Hematopoietic multipotent progenitor cell treated with erythropoietin and hydrocortisone succinate and interleukin-3 and kit ligand, for 15 days (in vitro differentiated cells): ENCODE measurements around the gene BMP4.
"Not testable (repeated sequence)": the region's sequence is repeated elsewhere in the genome, so short reads cannot be mapped to it uniquely, and the experiment has no call there.

Source experiments
- DNase-seq: peaks from one replicate; pipeline ENCODE4 v3.0.0-alpha.2; 2015; ENCODE audit warnings: low spot score

Gene BMP4

DNA sequence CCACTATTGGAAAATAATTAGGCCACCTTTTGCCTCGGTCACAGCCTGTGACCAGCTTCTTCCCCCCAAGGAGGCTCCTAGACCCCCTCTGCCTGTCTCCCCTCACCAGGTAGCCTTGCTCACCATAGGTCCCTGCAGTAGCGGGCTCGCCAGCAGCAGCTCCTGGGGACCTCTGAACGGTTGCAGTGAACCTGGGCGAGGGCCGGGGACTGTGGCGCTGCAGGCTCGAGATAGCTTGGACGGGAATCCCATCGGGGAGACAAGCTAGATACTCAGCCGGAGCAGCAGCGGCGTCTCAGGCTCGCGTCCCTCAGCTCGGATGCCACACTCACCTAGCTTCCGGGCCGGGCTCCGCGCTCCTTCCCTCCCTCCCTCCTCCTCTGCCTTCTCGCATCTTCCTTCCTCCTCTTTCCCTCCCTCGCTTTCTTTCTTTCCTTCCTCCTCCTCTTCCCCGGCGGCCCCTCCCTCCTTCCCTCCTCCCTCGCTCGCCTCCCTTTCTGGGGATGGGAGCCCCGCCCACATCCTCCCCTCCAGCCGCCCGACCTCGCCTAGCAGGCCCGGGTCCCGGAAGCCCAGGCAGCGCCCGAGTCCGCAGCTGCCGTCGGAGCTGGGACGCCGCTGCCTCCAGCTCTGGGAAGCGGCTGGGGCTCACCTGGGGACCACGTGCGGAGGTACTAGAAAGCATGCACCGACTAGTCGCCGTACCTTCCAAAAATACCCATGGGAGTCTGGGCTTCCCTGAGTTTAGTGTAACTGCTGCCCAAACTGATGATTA is at the start of gene BMP4:
Gene BMP4, minus strand, starts transcription at position 399 of the 775 bp plus-strand sequence. CDS start 4,603 bp downstream, outside the sequence.
- no peak for DNase-seq

- DNase-seq, result no peak
Measured at GRCh38 chr14:54003064-54003463, 46.4 kb upstream of the BMP4 start.

GRCh38 chr14:54002653-54003052 is 46.0 kb upstream of the BMP4 start:
- no peak for DNase-seq

GRCh38 chr14:54001189-54001878 is 44.7 kb upstream of the BMP4 start:
- DNase-seq, result no peak

DNA sequence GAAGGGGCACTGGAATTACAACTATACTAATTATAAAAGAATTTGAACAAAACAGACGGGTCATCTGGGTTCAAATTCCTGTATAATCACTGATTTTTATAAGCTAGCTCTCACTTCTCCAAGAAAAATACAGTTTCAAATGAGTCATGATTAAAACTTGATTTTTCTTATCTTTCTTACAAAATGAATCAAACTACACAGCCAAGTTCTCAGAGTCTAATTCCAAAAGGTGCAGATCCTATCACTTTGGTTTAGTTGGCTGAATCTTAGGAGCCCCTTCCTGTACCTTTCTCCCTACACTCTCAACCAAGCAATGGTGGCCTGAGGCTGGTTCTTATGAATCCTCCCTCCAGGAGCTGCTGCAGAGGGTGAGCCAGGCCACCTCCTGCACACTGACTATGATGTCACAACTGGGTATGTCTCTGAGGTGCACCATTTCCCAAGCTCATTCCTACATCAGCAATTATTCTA is 43.8 kb upstream of the BMP4 start:
- DNase-seq, result no peak

GRCh38 chr14:53999061-53999488 is 42.5 kb upstream of the BMP4 start:
- no peak for DNase-seq

- DNase-seq, result no peak
Measured at GRCh38 chr14:53996041-53996440, 39.4 kb upstream of the BMP4 start.

DNA sequence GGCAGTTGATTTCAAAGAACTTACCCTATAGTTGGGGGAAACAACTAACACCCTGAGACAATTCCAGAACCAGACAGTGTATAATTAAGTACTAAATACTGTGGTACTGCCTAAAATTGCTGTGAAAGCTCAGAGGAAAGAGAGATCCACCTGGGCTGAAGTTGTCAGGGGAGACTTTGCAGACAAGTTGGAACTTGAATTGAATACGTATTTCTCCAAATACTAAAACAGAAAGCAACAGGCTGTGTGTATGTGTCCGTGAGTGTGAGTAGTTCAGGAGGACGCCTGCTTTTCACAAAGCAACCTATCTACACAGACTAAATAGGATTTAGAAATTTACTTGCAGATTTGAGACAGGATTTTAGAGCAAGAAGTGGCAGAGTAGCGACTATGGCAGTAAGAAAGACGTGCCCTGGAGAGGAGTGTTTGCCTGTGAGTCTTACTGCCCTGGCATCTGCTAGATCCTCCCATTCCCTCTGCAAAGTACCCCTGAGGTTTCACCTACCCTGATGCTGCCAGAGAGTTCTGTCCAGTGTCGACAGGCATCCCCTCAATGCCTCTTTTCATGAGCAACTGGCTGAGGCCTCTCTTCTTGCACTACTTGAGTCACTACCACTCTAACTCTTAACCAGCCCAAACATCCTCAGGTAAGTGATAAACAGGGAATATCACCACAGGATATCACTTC is 37.4 kb upstream of the BMP4 start:
- no peak for DNase-seq

GRCh38 chr14:53990978-53991377 is 34.4 kb upstream of the BMP4 start:
- no peak for DNase-seq

DNA sequence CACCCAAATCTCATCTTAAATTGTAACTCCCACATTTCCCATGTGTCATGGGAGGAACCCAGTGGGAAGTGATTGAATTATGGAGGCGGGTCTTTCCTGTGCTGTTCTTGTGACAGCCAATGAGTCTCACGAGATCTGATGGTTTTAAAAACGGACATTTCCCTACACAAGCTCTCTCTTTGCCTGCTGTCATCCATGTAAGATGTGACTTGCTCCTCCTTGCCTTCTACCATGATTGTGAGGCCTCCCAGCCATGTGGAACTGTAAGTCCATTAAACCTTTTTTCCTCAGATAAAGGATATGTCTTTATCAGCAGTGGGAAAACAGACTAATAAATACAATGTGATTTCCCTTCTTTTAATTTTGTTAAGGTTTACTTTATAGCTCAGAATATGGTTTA is 30.1 kb upstream of the BMP4 start:
- DNase-seq, result not testable (repeated sequence)

DNA sequence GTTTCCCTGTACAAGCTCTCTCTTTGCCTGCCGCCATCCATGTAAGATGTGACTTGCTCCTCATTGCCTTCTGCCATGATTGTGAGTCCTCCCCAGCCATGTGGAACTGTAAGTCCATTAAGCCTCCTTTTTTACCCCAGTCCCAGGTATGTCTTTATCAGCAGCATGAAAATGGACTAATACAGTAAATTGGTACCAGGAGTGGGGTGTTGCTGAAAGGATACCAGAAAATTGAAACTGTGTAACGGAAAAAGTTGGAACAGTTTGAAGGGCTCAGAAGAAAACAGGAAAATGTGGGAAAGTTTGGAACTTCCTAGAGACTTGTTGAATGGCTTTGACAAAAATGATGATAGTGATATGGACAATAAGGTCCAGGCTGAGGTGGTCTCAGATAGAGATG is 28.3 kb upstream of the BMP4 start:
- not testable (repeated sequence) for DNase-seq

DNA sequence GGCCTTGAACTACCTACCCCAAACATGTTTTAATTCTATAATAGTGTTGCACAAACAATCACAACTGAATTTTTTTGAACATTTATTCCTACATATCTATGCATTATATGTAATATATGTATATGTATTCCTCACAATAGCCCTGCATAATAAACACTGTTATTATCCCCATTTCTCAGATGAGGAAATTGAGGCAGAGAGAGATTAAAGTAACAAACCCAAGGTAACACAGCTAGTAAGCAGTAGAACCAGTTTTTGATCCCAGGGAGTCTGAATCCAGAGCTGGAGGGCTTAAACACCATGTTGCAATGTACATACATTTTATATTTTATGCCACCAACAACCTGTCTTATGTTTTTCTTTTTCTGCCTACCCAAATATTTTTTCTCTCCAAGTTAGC is 26.5 kb upstream of the BMP4 start:
- DNase-seq, result no peak

DNA sequence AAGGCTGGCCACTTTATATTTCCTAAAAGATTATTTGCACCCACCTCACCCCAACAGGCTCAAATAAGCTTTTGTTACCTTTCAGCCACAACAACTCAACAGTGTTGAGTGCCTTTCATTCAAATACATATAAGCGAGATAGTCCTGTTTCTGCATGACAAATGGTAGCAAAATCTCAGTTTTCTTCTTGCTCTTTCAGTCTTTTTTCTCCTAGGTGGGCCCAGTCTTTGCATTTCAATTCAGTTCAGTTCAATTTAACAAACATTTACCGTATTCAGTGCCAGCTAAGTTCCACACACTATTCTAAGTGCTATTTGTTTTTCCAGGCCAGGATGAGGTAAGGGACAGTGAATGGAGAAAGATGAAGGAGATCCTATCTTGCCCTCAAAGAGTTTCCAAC is 25.9 kb upstream of the BMP4 start:
- DNase-seq, result no peak

DNA sequence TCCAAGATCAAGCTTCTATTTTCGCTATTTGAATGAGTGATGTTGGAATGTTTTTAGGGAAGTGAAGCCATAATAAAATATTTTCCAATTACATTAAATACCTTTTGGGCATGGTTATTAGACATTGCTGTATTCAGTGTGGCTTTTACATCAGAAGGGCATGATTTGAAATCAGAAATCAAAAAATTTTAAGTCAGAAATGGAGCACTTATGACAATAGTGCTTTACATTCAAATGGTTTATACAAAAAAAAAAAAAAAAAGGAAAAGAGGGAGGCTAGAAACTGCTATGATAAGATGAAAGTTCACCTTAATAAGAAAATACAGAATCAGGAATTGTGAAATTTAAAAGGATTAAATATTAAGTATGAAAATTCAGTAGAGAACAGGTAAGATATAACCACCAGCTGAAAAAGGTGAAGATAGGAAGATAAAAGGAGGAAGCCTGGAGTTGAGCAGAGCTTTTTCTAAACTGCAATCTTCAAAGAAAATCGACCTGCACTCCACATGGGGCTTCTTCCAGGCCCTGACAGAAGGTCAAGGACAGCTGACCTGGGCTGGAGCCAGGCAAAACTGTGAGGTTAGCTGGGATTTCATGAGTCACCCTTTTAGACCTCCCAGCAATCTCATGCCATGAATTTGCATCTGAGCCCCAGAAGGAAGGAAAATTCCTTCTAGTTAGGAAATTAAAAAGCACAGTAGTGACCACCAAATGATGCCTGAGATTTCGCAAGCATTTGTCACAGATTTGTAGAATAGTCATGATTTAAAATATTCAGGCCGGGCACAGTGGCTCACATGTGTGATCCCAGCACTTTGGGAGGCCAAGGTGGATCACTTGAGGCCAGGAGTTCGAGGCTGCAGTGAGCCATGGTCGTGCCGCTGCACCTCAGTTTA is 23.4 kb upstream of the BMP4 start:
- DNase-seq, result no peak

DNA sequence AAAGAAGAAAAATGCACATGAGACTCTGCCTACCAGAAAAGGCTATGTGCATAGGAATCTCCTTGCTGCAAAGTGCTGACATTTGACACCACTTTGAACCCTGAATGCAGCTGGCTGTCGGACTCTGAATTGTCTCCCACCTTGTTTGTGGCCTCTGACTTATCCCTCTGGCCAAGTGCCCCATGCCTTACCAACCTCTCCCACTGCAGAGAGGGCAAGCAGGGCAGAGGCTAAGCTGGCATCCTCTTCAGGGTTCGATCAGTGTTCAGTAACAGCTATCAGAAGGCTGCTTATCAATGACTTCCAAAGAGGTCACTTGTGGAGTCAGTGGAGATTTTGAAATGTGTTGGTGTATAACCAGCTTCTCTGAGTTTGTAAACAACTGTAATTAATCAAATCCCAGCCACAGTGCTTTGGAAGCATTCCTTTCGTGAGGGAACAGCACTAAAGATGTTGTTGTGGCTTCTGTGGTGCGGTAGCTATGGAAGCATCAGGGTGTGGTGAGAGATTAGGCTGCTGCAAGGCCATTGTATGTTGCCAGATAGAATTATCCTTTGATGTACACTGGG is 22.6 kb upstream of the BMP4 start:
- no peak for DNase-seq

DNA sequence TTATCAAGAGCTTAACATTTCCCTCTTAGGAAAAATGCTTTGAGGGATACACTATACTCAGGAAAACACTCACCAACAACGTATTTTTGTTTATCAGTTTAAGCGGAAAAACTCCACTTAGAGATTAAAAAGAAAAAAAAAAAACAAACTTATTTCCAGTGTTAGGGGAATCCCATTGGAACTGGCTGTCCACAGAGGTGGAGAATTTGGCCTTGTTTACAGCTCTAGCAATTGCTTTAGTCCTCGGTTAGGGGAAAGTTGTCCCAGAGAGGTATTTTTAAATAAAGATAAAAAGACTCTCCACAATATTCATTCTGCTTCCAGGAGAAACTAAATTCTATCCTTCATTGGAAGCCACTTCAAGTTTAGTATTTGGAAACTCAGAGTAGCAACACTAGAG is 21.6 kb upstream of the BMP4 start:
- no peak for DNase-seq

DNA sequence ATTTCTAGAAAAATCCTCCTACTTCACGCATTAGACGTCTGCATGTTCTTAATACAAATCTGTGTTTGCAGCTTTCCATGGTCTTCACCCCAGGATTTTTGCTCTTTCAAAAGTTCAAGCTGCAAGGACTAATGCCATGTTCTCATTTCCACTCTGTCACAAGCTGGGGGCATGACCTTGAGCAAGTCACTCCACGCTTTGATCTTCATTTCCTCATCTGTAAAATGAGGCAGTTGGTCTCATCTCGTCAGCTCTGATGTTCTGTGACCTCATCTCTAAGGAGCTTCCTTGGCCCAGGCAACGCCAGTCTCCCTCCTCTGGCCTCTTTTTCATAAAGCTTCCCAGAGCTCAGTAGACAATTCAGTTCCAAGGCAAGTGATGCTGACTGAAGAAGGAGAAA is 18.8 kb upstream of the BMP4 start:
- DNase-seq, result no peak

DNA sequence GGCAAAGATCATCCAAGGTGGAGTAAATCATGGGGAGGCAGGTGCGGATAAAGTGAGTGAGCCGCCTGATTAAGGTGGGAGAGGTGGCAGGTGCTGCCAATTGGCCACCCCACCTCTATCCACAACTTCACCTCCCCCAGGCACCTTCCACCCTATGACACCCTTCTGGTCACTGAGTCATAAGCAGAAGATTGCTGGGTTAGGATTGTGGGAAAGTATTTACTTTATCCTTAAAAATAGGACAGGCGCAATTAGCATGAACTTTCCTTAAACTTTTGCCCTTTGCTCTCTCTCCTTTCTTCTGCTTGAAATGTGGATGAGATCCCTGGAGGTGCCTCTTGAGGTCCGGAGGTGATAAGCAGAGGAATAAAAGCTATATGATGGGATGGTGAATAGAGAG is 14.9 kb upstream of the BMP4 start:
- DNase-seq, result no peak

DNA sequence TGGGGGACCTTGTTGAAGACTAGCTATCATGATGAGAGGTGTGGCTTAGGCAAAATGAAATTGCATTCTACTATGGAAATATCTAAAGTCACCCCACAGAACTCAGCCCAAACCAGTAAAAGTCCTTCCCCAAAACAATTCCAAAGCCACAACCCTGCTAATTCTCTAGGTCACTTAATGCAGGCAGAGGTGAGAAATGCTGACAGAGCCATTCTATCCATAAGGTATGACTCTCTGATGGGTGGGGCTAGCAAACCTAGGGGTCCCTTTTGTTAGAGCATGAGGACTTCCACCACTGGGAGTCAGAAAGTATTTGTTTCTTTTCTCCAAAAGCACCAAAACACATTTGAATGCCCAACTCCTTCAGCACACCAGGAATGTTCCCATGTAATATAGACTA is 12.7 kb upstream of the BMP4 start:
- no peak for DNase-seq

GRCh38 chr14:53968726-53969125 is 12.1 kb upstream of the BMP4 start:
- DNase-seq, result no peak

DNA sequence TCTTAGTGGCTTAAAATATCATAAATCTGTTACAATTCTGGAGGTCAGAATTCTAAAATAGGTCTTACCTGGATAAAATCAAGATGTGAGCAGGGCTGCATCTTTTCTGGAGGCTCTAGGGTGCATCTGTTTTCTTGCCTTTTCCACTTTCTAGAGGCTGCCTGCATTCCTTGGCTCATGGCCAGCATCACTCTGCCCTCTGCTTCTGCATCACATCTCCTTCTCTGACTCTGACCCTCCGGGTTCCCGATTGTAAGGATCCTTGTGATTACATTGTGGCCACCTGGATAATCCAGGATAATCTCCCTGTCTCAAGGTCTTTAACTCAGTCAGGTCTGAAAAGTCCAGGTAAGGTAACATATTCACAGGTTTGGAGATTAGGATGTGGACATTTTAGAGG is 11.0 kb upstream of the BMP4 start:
- no peak for DNase-seq

DNA sequence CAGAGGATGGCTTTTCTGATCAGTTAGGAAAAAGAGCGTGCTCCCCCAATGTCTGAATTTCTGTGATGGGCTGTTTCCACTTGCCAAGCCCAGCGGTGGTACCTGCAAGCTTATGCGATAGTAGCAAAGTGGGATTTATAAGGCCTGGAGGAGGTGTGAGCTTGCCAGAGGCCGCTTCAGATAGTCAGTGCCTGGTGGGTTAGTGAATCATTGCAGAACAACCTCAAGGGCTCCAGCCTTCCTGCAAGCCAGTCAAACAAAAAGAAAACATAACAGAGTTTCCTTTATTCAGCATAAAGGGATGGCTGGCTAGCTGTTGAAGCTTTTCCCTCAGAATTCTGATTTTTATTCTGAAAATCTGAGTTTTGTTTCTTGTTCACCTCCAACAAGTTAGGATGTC is 7.6 kb upstream of the BMP4 start:
- DNase-seq, result no peak
